Measurements from ENCODE around the gene RABGEF1.
"Not testable (repeated sequence)": the region's sequence is repeated elsewhere in the genome, so short reads cannot be mapped to it uniquely, and the experiment has no call there.

Gene RABGEF1

GRCh38 chr7:66837661-66838060 is 97.1 kb downstream of the RABGEF1 start:
- in situ Hi-C loops (cut with MboI; ENCODE audit: low pct_unique_long_range_greater_than_20kb, low sequenced_read_pairs): no loop called here
- DNase-seq: no peak

GRCh38 chr7:66839814-66840213 is 99.3 kb downstream of the RABGEF1 start:
- in situ Hi-C loops (cut with MboI; ENCODE audit: low pct_unique_long_range_greater_than_20kb, low sequenced_read_pairs): no loop called here
- no peak for DNase-seq

GRCh38 chr7:66840316-66840715 is 99.8 kb downstream of the RABGEF1 start:
- in situ Hi-C loops (cut with MboI; ENCODE audit: low pct_unique_long_range_greater_than_20kb, low sequenced_read_pairs): no loop called here
- DNase-seq: no peak

GRCh38 chr7:66841898-66842297 is 101.4 kb downstream of the RABGEF1 start:
- in situ Hi-C loops (cut with MboI; ENCODE audit: low pct_unique_long_range_greater_than_20kb, low sequenced_read_pairs): no loop called here
- no peak for DNase-seq

GRCh38 chr7:66843492-66843891 is 103.0 kb downstream of the RABGEF1 start:
- in situ Hi-C loops (cut with MboI; ENCODE audit: low pct_unique_long_range_greater_than_20kb, low sequenced_read_pairs); DNase-seq: not testable (repeated sequence)

- in situ Hi-C loops (cut with MboI; ENCODE audit: low pct_unique_long_range_greater_than_20kb, low sequenced_read_pairs): no loop called here
- DNase-seq: peak; percentile 98
These were observed 104.2 kb downstream of the RABGEF1 start for GRCh38 chr7:66844552-66845378.

- in situ Hi-C loops (cut with MboI; ENCODE audit: low pct_unique_long_range_greater_than_20kb, low sequenced_read_pairs): no loop called here
- DNase-seq: no peak
These were observed 105.0 kb downstream of the RABGEF1 start for GRCh38 chr7:66845379-66846095.

- DNase-seq; in situ Hi-C loops (cut with MboI; ENCODE audit: low pct_unique_long_range_greater_than_20kb, low sequenced_read_pairs): not testable (repeated sequence)
These were observed 105.5 kb downstream of the RABGEF1 start for GRCh38 chr7:66846096-66846445.

GRCh38 chr7:66847523-66847855 is 107.0 kb downstream of the RABGEF1 start:
- in situ Hi-C loops (cut with MboI; ENCODE audit: low pct_unique_long_range_greater_than_20kb, low sequenced_read_pairs); DNase-seq: not testable (repeated sequence)

GRCh38 chr7:66847879-66848790 is 107.6 kb downstream of the RABGEF1 start:
- in situ Hi-C loops (cut with MboI; ENCODE audit: low pct_unique_long_range_greater_than_20kb, low sequenced_read_pairs): no loop called here
- peak; percentile 85 for DNase-seq

GRCh38 chr7:66859339-66859738 is 118.8 kb downstream of the RABGEF1 start:
- no peak for DNase-seq
- in situ Hi-C loops (cut with MboI; ENCODE audit: low pct_unique_long_range_greater_than_20kb, low sequenced_read_pairs): no loop called here

- in situ Hi-C loops (cut with MboI; ENCODE audit: low pct_unique_long_range_greater_than_20kb, low sequenced_read_pairs): no loop called here
- DNase-seq: no peak
These were observed 119.5 kb downstream of the RABGEF1 start for GRCh38 chr7:66859794-66860645.

- in situ Hi-C loops (cut with MboI; ENCODE audit: low pct_unique_long_range_greater_than_20kb, low sequenced_read_pairs): no loop called here
- no peak for DNase-seq
These were observed 120.2 kb downstream of the RABGEF1 start for GRCh38 chr7:66860767-66861166.
